SK-N-MC (cell line): ENCODE measurements around the gene DLGAP4.
"Not testable (repeated sequence)": the region's sequence is repeated elsewhere in the genome, so short reads cannot be mapped to it uniquely, and the experiment has no call there.

ENCODE experiments used
- EZH2 ChIP-seq: fragments of 200-600 bp; sonication (generic); IDR thresholded peaks from one replicate; pipeline ENCODE4 v1.6.1; 2017; ENCODE audit warnings: antibody characterized with exemption
- FOXP2 ChIP-seq: optimal IDR thresholded peaks from 2 replicates; pipeline ENCODE3; 2011; ENCODE audit warnings: mild to moderate bottlenecking, moderate library complexity; ENCODE audit not compliant: insufficient read depth; ENCODE audit errors: extremely low read length, control extremely low read depth
- POLR2AphosphoS5 ChIP-seq: IDR thresholded peaks from 2 replicates; pipeline ENCODE4 v1.6.1; 2012; ENCODE audit warnings: mild to moderate bottlenecking, low read depth, low read length, borderline replicate concordance

- TF ChIP-seq EZH2, POLR2AphosphoS5, FOXP2: not testable (repeated sequence)
Observed at GRCh38 chr20:36564078-36564725, 258.1 kb downstream of the DLGAP4 start.
